Progenitor cell of endocrine pancreas (in vitro differentiated cells): ENCODE results near the gene DNAH7. TPM values are rescaled to one million over a fixed set of nuclear protein-coding genes. Genes with fewer than 3 reads are reported as not detected.

Experiments used
- DNase-seq: peaks from one replicate; pipeline ENCODE4 v3.0.0; 2021; ENCODE audit warnings: low spot score; ENCODE audit not compliant: unreplicated experiment
- H3K27ac Mint-ChIP-seq: 2 replicates; pipeline ENCODE4 v1.8.0; 2021; ENCODE audit warnings: mild to moderate bottlenecking, moderate library complexity, mixed read lengths
- H3K27me3 Mint-ChIP-seq: 2 replicates; pipeline ENCODE4 v1.8.0; 2021; ENCODE audit warnings: mixed read lengths
- H3K36me3 Mint-ChIP-seq: 2 replicates; pipeline ENCODE4 v1.8.0; 2022; ENCODE audit warnings: mixed read lengths; ENCODE audit not compliant: insufficient read depth
- H3K4me1 Mint-ChIP-seq: 2 replicates; pipeline ENCODE4 v1.8.0; 2021; ENCODE audit warnings: low read depth, mixed read lengths
- H3K4me3 Mint-ChIP-seq: 2 replicates; pipeline ENCODE4 v1.8.0; 2021; ENCODE audit warnings: low read depth, mild to moderate bottlenecking, moderate library complexity, mixed read lengths
- H3K9me3 Mint-ChIP-seq: 2 replicates; pipeline ENCODE4 v1.8.0; 2021; ENCODE audit warnings: low read depth, mixed read lengths
- CTCF ChIP-seq: fragments of 200-600 bp; sonication (generic); IDR thresholded peaks from one replicate; pipeline ENCODE4 v1.5.0; 2021; ENCODE audit warnings: antibody characterized with exemption, mild to moderate bottlenecking; ENCODE audit not compliant: unreplicated experiment
- total RNA-seq: library from RNA; stranded (reverse); gene quantifications from 2 replicates; pipeline ENCODE4 v1.2.1, GENCODE V29; 2021

The DNAH7 gene
- total RNA-seq, 1 donor from 2014 or later = 5.9 TPM

GRCh38 chr2:195782156-195782555, 286.5 kb downstream of the DNAH7 start:
- no peaks in the 10 kb centered on the region for H3K9me3 Mint-ChIP-seq
- no peak overlapping the region for H3K4me3 Mint-ChIP-seq
- DNase-seq = no peak
- no peak for TF ChIP-seq CTCF
- no peaks in the 10 kb centered on the region for H3K36me3 Mint-ChIP-seq
- H3K27ac Mint-ChIP-seq = no peak overlapping the region
- H3K4me1 Mint-ChIP-seq = no peaks in the 10 kb centered on the region
- H3K27me3 Mint-ChIP-seq = no peaks in the 10 kb centered on the region

DNA sequence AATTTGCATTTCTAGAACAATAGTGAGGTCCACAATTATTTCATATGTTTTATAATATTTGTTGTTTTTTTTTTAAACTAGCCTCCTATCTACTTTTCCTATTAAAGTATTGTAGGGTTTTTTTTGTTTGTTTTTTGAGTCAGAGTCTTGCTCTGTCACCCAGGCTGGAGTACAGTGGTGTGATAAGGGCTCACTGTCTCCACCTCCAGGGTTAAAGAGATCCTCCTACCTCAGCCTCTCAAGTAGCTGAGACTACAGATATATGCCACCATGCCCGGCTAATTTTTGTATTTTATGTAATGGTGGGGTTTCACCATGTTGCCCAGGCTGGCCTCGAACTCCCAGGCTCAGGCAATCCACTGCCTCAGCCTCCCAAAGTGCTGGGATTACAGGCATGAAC, 289.1 kb downstream of the DNAH7 start:
- H3K27me3 Mint-ChIP-seq = no peaks in the 10 kb centered on the region
- H3K27ac Mint-ChIP-seq = no peak overlapping the region
- no peak for DNase-seq
- H3K36me3 Mint-ChIP-seq = no peaks in the 10 kb centered on the region
- no peak overlapping the region for H3K4me3 Mint-ChIP-seq
- H3K9me3 Mint-ChIP-seq = no peaks in the 10 kb centered on the region
- H3K4me1 Mint-ChIP-seq = peaks cover 1% of the 10 kb centered on the region
- TF ChIP-seq CTCF = no peak

GRCh38 chr2:195769975-195770374, 298.7 kb downstream of the DNAH7 start:
- no peak overlapping the region for H3K4me3 Mint-ChIP-seq
- peaks cover 13% of the 10 kb centered on the region for H3K9me3 Mint-ChIP-seq
- H3K27ac Mint-ChIP-seq = no peak overlapping the region
- TF ChIP-seq CTCF = no peak
- peaks cover 6% of the 10 kb centered on the region for H3K4me1 Mint-ChIP-seq
- DNase-seq = no peak
- peaks cover 3% of the 10 kb centered on the region for H3K36me3 Mint-ChIP-seq
- no peaks in the 10 kb centered on the region for H3K27me3 Mint-ChIP-seq

GRCh38 chr2:195768431-195768830, 300.2 kb downstream of the DNAH7 start:
- Mint-ChIP-seq H3K9me3 (peaks cover 23% of the 10 kb centered on the region), H3K27ac (no peak overlapping the region), H3K4me1 (no peaks in the 10 kb centered on the region), H3K36me3 (peaks cover 10% of the 10 kb centered on the region), H3K27me3 (no peaks in the 10 kb centered on the region), H3K4me3 (no peak overlapping the region)
- no peak for TF ChIP-seq CTCF
- no peak for DNase-seq

DNA sequence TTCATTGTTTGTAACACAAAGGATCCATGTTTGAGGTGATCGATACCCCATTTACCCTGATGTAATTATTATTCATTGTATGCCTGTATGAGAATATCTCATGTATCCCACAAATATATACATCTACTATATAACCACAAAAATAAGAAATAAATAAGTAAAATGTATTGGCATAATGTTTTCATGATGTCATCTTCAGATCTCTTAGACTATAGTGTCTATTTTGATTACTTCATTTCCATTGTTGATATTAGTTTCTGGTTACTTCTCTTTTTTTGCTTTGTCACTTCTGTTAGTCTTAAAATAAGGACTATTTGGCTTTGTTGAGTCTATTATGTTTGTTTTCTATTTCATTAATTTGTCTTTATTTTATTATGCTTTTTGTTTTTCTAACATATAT, 301.9 kb downstream of the DNAH7 start:
- no peak for DNase-seq
- Mint-ChIP-seq H3K36me3 (peaks cover 15% of the 10 kb centered on the region), H3K27me3 (no peaks in the 10 kb centered on the region), H3K4me3 (no peak overlapping the region), H3K27ac (no peak overlapping the region), H3K9me3 (peaks cover 35% of the 10 kb centered on the region), H3K4me1 (no peaks in the 10 kb centered on the region)
- no peak for TF ChIP-seq CTCF

- Mint-ChIP-seq H3K36me3 (peaks cover 17% of the 10 kb centered on the region), H3K4me3 (no peak overlapping the region), H3K27ac (no peak overlapping the region), H3K27me3 (no peaks in the 10 kb centered on the region), H3K4me1 (no peaks in the 10 kb centered on the region), H3K9me3 (peaks cover 35% of the 10 kb centered on the region)
- no peak for TF ChIP-seq CTCF
- no peak for DNase-seq
Observed at GRCh38 chr2:195763866-195764265, 304.8 kb downstream of the DNAH7 start.
